B cell (primary cell): Measurements from ENCODE around the gene HTRA1. TPM values are rescaled to one million over a fixed set of nuclear protein-coding genes. Genes with fewer than 3 reads are reported as not detected.

Experiments
- ATAC-seq: fragments of 200-7000 bp; cut with Tn5 transposase; one replicate; pipeline ENCODE4 v1.10.0; 2021; ENCODE audit warnings: low read depth, mild to moderate bottlenecking, moderate number of reproducible peaks, moderate library complexity
- CTCF ChIA-PET: fragments of 350-600 bp; sonication (Branson Sonifier 250); formaldehyde crosslinking; loops from one replicate; lab custom pipeline; 2021; ENCODE audit warnings: antibody characterized with exemption, inconsistent platforms; lab: Charles Lee
- POLR2A ChIA-PET: fragments of 350-600 bp; sonication (Branson Sonifier 250); formaldehyde crosslinking; loops from one replicate; lab custom pipeline; 2021; ENCODE audit warnings: antibody characterized with exemption; lab: Charles Lee
- DNase-seq: peaks from one replicate; pipeline ENCODE4 v3.0.0; 2013
- H2AFZ ChIP-seq: 2 replicates; pipeline ENCODE4 v1.6.1; 2012; ENCODE audit warnings: mild to moderate bottlenecking, low read depth, low read length; ENCODE audit not compliant: insufficient read depth, poor library complexity, severe bottlenecking
- H3K27ac ChIP-seq, 2 donors: 1 replicate in 1 of 2; 2 replicates in 1 of 2; pipeline ENCODE4 v1.5.1; 2012 to 2013; ENCODE audit warnings: low read length in 2 of 2, mild to moderate bottlenecking in 2 of 2, moderate library complexity in 1 of 2
- H3K27me3 ChIP-seq, 4 experiments: fragments of 200-600 bp in 1 of 4; sonication (generic) in 1 of 4; replicated peaks in 1 of 4; 1 replicate in 2 of 4; 2 replicates in 2 of 4; pipeline versions ENCODE4 v1.6.1 to v1.7.0; 2013 to 2016; ENCODE audit warnings: low read length in 3 of 4, mild to moderate bottlenecking in 2 of 4, mixed read lengths in 1 of 4, moderate library complexity in 1 of 4; ENCODE audit not compliant: insufficient read depth in 4 of 4, control insufficient read depth in 3 of 4; ENCODE audit errors: control extremely low read depth in 1 of 4
- H3K36me3 ChIP-seq, 2 experiments: replicated peaks in 1 of 2; 1 replicate in 1 of 2; 2 replicates in 1 of 2; pipeline versions ENCODE4 v1.6.1 to v1.7.1; 2013; ENCODE audit warnings: low read length in 1 of 2; ENCODE audit not compliant: insufficient read depth in 2 of 2, control insufficient read depth in 1 of 2; ENCODE audit errors: control extremely low read depth in 1 of 2, extremely low read depth in 1 of 2
- H3K4me1 ChIP-seq, 2 donors: fragments of 200-600 bp in 1 of 2; sonication (generic) in 1 of 2; 1 replicate in 1 of 2; 2 replicates in 1 of 2; pipeline versions ENCODE4 v1.5.1 to v1.6.1; 2013 to 2017; ENCODE audit warnings: low read length in 2 of 2; ENCODE audit not compliant: control insufficient read depth in 2 of 2, insufficient read depth in 2 of 2
- H3K4me2 ChIP-seq: replicated peaks from 2 replicates; pipeline ENCODE3; 2012; ENCODE audit warnings: mild to moderate bottlenecking, low read depth, low read length; ENCODE audit not compliant: poor library complexity, severe bottlenecking
- H3K4me3 ChIP-seq, 5 experiments: fragments of 200-600 bp in 1 of 5; sonication (generic) in 1 of 5; 1 replicate in 3 of 5; 2 replicates in 2 of 5; pipeline versions ENCODE4 v1.5.1 to v1.7.0; 2011 to 2016; ENCODE audit warnings: low read length in 4 of 5, mild to moderate bottlenecking in 4 of 5, low read depth in 2 of 5, control low read depth in 1 of 5, moderate library complexity in 1 of 5; ENCODE audit not compliant: insufficient read depth in 1 of 5; ENCODE audit errors: control extremely low read depth in 1 of 5, extremely low read depth in 1 of 5
- H3K79me2 ChIP-seq: fragments of 200-600 bp; sonication (generic); one replicate; pipeline ENCODE4 v1.6.0; 2016; ENCODE audit warnings: low read length; ENCODE audit not compliant: control insufficient read depth, insufficient read depth
- H3K9ac ChIP-seq: fragments of 200-600 bp; sonication (generic); 2 replicates; pipeline ENCODE4 v1.6.1; 2017; ENCODE audit warnings: mild to moderate bottlenecking, low read length, moderate library complexity
- H3K9me3 ChIP-seq, 3 donors: one replicate each; pipeline versions ENCODE4 v1.6.1 to v1.7.1; 2013; ENCODE audit warnings: low read length in 2 of 3; ENCODE audit not compliant: control insufficient read depth in 2 of 3, insufficient read depth in 1 of 3; ENCODE audit errors: control extremely low read depth in 1 of 3
- H4K20me1 ChIP-seq: 2 replicates; pipeline ENCODE4 v1.6.0; 2012; ENCODE audit warnings: mild to moderate bottlenecking, low read length; ENCODE audit not compliant: insufficient read depth, control insufficient read depth, poor library complexity, severe bottlenecking
- H3K27ac Mint-ChIP-seq: one replicate; pipeline ENCODE4 v1.8.0; 2021; ENCODE audit warnings: mixed read lengths
- H3K27me3 Mint-ChIP-seq: one replicate; pipeline ENCODE4 v1.8.0; 2021; ENCODE audit warnings: mixed read lengths
- H3K4me1 Mint-ChIP-seq: one replicate; pipeline ENCODE4 v1.8.0; 2021; ENCODE audit warnings: mixed read lengths
- H3K4me3 Mint-ChIP-seq: one replicate; pipeline ENCODE4 v1.8.0; 2021; ENCODE audit warnings: mixed read lengths
- H3K9me3 Mint-ChIP-seq: one replicate; pipeline ENCODE4 v1.8.0; 2022; ENCODE audit warnings: mixed read lengths; ENCODE audit not compliant: insufficient read depth
- CTCF ChIP-seq: fragments of 200-600 bp; IDR thresholded peaks from one replicate; pipeline ENCODE4 v1.8.0; 2022; ENCODE audit warnings: antibody characterized with exemption, mild to moderate bottlenecking
- EZH2 ChIP-seq: IDR thresholded peaks from 2 replicates; pipeline ENCODE4 v1.6.1; 2012; ENCODE audit warnings: borderline replicate concordance, low read depth, mild to moderate bottlenecking, moderate library complexity, low read length; ENCODE audit not compliant: insufficient read depth, poor library complexity, severe bottlenecking
- WGBS: methylation state at CpG from one replicate; pipeline ENCODE4 v1.1.5; 2013; ENCODE audit warnings: missing lambda C conversion rate; ENCODE audit not compliant: insufficient coverage; 5-methylcytosine and 5-hydroxymethylcytosine counted together
- intact Hi-C: fragments of 100-400 bp; cut with micrococcal nuclease; formaldehyde crosslinking; loops from one replicate; pipeline ENCODE4 v1.10.0; 2022
- polyA plus RNA-seq: library from polyadenylated mRNA; depleted of rRNA; stranded (reverse); fragments of >200 nt; gene quantifications from 2 replicates; pipeline ENCODE4 v1.2.3, GENCODE V29; 2012
- total RNA-seq, 2 donors: library from RNA; stranded (reverse); fragments of 120-200 nt in 1 of 2; gene quantifications; 1 replicate in 1 of 2; 2 replicates in 1 of 2; pipeline versions ENCODE4 v1.2.3 to v1.2.4, GENCODE V29; 2013 to 2022

Gene HTRA1
- total and polyA plus RNA-seq, 2 donors (not counting 1 experiment from before 2014, with no cell fraction given): not detected

- H3K27me3 ChIP-seq: no peaks in the 10 kb centered on the region
- H3K79me2 ChIP-seq: no peaks in the 10 kb centered on the region
- no peaks in the 10 kb centered on the region for H3K4me1 ChIP-seq
- H3K9ac ChIP-seq: no peak overlapping the region
- H3K4me2 ChIP-seq: no peak overlapping the region
- H3K4me1 Mint-ChIP-seq: no peaks in the 10 kb centered on the region
- no peak overlapping the region for H3K27ac ChIP-seq
- H3K4me3 ChIP-seq: no peak overlapping the region
- ChIA-PET CTCF (no interaction called here), POLR2A (no interaction called here)
- TF ChIP-seq CTCF (no peak), EZH2 (no peak)
- no peaks in the 10 kb centered on the region for H3K9me3 ChIP-seq
- H2AFZ ChIP-seq: no peak overlapping the region
- DNase-seq (no peak), ATAC-seq (no peak)
- H3K4me3 Mint-ChIP-seq: no peak overlapping the region
- no peaks in the 10 kb centered on the region for H3K9me3 Mint-ChIP-seq
- H3K36me3 ChIP-seq: no peaks in the 10 kb centered on the region
- intact Hi-C loops: no loop called here
- H3K27me3 Mint-ChIP-seq: peaks cover 3% of the 10 kb centered on the region
- 92% methylated on average over 2 of the region's 6 CpGs for WGBS
- H3K27ac Mint-ChIP-seq: no peak overlapping the region
- no peaks in the 10 kb centered on the region for H4K20me1 ChIP-seq
These were observed 39.4 kb downstream of the HTRA1 start for GRCh38 chr10:122500726-122501125.

GRCh38 chr10:122503012-122503411 lies 41.7 kb downstream of the HTRA1 start:
- no peak for ATAC-seq
- intact Hi-C loops: no loop called here
- ChIA-PET CTCF (no interaction called here), POLR2A (no interaction called here)
- Histone ChIP-seq H3K79me2 (no peaks in the 10 kb centered on the region), H2AFZ (no peak overlapping the region), H3K9ac (no peak overlapping the region), H3K9me3 (no peaks in the 10 kb centered on the region), H3K4me3 (no peak overlapping the region), H3K27me3 (no peaks in the 10 kb centered on the region), H3K4me1 (no peaks in the 10 kb centered on the region), H3K27ac (no peak overlapping the region), H3K4me2 (no peak overlapping the region), H3K36me3 (no peaks in the 10 kb centered on the region), H4K20me1 (no peaks in the 10 kb centered on the region)
- DNase-seq: no peak
- H3K4me3 Mint-ChIP-seq: no peak overlapping the region
- no peak for TF ChIP-seq EZH2
- no peak for TF ChIP-seq CTCF
- peaks cover 4% of the 10 kb centered on the region for H3K27me3 Mint-ChIP-seq
- 90% methylated on average over 13 of the region's 13 CpGs for WGBS
- H3K4me1 Mint-ChIP-seq: no peaks in the 10 kb centered on the region
- no peak overlapping the region for H3K27ac Mint-ChIP-seq
- no peaks in the 10 kb centered on the region for H3K9me3 Mint-ChIP-seq
